Measurements from ENCODE around the gene E2F4. TPM values are rescaled to one million over a fixed set of nuclear protein-coding genes. Genes with fewer than 3 reads are reported as not detected.

Gene E2F4
- total RNA-seq, 1 donor from 2014 or later: 36.9 TPM

- DNase-seq (ENCODE audit: missing footprints) (peak; percentile 76), ATAC-seq (peak; percentile 89)
- intact Hi-C loops (cut with DNase I): no loop called here
Measured at GRCh38 chr16:67216612-67217490, 24.9 kb downstream of the E2F4 start.

- no peak for ATAC-seq
- DNase-seq (ENCODE audit: missing footprints): peak; percentile 17
- intact Hi-C loops (cut with DNase I): no loop called here
Measured at GRCh38 chr16:67223992-67224391, 32.0 kb downstream of the E2F4 start.

GRCh38 chr16:67226295-67226803 is 34.4 kb downstream of the E2F4 start:
- peak; percentile 3 for ATAC-seq
- intact Hi-C loops (cut with DNase I): no loop called here
- DNase-seq (ENCODE audit: missing footprints): no peak

GRCh38 chr16:67226804-67227566 is 35.0 kb downstream of the E2F4 start, which contains the start of gene TMEM208:
TMEM208 (plus strand) TSS chr16:67227130; CDS start chr16:67227219, 89 bp downstream.
- DNase-seq (ENCODE audit: missing footprints): peak; percentile 99
- peak; percentile 97 for ATAC-seq
- intact Hi-C loops (cut with DNase I): loop anchor here (1.0 kb wide), 2 partner anchors 17 to 35 kb away; partner anchors contain the start of gene E2F4

GRCh38 chr16:67227567-67227921 is 35.6 kb downstream of the E2F4 start:
- intact Hi-C loops (cut with DNase I): loop anchor here (1.0 kb wide), 2 partner anchors 17 to 35 kb away; partner anchors contain the start of gene E2F4
- DNase-seq (ENCODE audit: missing footprints) (peak; percentile 51), ATAC-seq (no peak)

- intact Hi-C loops (cut with DNase I): no loop called here
- DNase-seq (ENCODE audit: missing footprints) (peak; percentile 58), ATAC-seq (no peak)
Measured at GRCh38 chr16:67228034-67228785, 36.3 kb downstream of the E2F4 start.

GRCh38 chr16:67228905-67229304 is 37.0 kb downstream of the E2F4 start:
- no peak for ATAC-seq
- peak; percentile 21 for DNase-seq (ENCODE audit: missing footprints)
- intact Hi-C loops (cut with DNase I): no loop called here

GRCh38 chr16:67229906-67230808 is 38.2 kb downstream of the E2F4 start:
- DNase-seq (ENCODE audit: missing footprints) (peak; percentile 60), ATAC-seq (no peak)
- intact Hi-C loops (cut with DNase I): no loop called here

- intact Hi-C loops (cut with DNase I): no loop called here
Measured at GRCh38 chr16:67230809-67231660, 39.1 kb downstream of the E2F4 start.

GRCh38 chr16:67233596-67233995 is 41.6 kb downstream of the E2F4 start:
- DNase-seq (ENCODE audit: missing footprints): peak; percentile 37
- intact Hi-C loops (cut with DNase I): no loop called here
- ATAC-seq: no peak

More at GRCh38 chr16:67230809-67231660, 39.1 kb downstream of the E2F4 start:
- DNase-seq (ENCODE audit: missing footprints): peak; percentile 16
- ATAC-seq: no peak

GRCh38 chr16:67234180-67234597 is 42.2 kb downstream of the E2F4 start:
- no peak for ATAC-seq
- DNase-seq (ENCODE audit: missing footprints): peak; percentile 11
- intact Hi-C loops (cut with DNase I): no loop called here

- peak; percentile 32 for DNase-seq (ENCODE audit: missing footprints)
- no peak for ATAC-seq
- intact Hi-C loops (cut with DNase I): no loop called here
Measured at GRCh38 chr16:67235816-67236562, 44.0 kb downstream of the E2F4 start.

- intact Hi-C loops (cut with DNase I): no loop called here
- DNase-seq (ENCODE audit: missing footprints): peak; percentile 58
- ATAC-seq: no peak
Measured at GRCh38 chr16:67236563-67237395, 44.8 kb downstream of the E2F4 start.

- intact Hi-C loops (cut with DNase I): no loop called here
- ATAC-seq: no peak
- DNase-seq (ENCODE audit: missing footprints): peak; percentile 65
Measured at GRCh38 chr16:67237396-67238277, 45.7 kb downstream of the E2F4 start.

- DNase-seq (ENCODE audit: missing footprints): no peak
- intact Hi-C loops (cut with DNase I): no loop called here
- no peak for ATAC-seq
Measured at GRCh38 chr16:67238278-67238575, 46.3 kb downstream of the E2F4 start.
